Transverse colon (tissue), 4 donors: ENCODE data around the gene SPEN.

ENCODE experiments used
- POLR2A ChIP-seq: fragments of 450-650 bp; IDR thresholded peaks from one replicate; pipeline ENCODE4 v1.6.1; 2016; ENCODE audit warnings: antibody characterized with exemption, mild to moderate bottlenecking, moderate library complexity
- POLR2AphosphoS5 ChIP-seq, 3 donors: sonication (generic); formaldehyde crosslinking; IDR thresholded peaks; one replicate each; pipeline ENCODE4 v1.6.1; 2016; ENCODE audit warnings: antibody characterized with exemption in 3 of 3
- TF ChIP-seq, protein P1 (sequence below), 5 experiments: fragments of 200-600 bp in 3 of 5; fragments of 450-650 bp in 2 of 5; sonication (generic) in 3 of 5; IDR thresholded peaks; 1 replicate in 2 of 5; 2 replicates in 3 of 5; pipeline ENCODE4 v1.5.1; 2016 to 2017; ENCODE audit warnings: antibody characterized with exemption in 5 of 5, inconsistent platforms in 3 of 5, mild to moderate bottlenecking in 2 of 5, moderate library complexity in 1 of 5

DNA sequence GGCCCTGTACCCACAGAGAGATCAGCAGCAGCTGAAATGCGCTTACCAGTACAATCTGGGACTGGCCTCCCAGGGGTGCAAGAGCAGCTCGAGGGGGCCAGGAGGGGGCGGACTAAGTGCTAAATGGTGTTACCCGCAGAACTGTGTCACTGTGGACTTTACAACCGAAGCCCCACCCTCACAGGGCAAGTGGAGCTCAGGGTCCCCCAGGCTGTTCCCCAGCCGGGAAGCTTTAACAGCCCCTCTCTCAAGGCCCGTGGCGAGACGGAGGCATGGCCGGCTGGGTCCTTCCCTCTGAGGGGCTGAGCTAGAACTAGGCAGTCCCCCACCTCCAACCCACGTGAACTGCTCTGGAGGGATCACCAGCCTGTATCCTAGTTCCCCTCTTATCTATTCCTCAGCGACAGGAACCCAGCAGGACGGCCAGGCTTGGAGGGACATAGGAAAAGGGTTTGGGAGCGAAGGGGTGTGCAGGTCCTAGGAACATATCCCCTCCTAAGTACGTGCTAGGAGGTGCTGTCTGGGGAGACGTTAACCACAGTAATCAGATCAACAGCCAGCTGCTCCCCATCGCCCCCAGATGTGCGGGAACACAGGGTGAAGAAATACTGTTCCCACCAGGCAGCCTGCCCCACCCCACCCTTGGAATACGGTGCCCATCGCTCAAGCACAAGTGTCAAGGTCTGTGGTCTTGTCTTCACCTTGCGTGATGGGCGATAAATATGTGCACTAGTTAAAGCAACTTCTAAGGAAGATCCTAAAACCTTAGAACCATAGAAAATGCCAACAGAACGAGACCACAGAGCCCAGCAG is 104.0 kb downstream of the SPEN start:
- TF ChIP-seq, protein P1, sequence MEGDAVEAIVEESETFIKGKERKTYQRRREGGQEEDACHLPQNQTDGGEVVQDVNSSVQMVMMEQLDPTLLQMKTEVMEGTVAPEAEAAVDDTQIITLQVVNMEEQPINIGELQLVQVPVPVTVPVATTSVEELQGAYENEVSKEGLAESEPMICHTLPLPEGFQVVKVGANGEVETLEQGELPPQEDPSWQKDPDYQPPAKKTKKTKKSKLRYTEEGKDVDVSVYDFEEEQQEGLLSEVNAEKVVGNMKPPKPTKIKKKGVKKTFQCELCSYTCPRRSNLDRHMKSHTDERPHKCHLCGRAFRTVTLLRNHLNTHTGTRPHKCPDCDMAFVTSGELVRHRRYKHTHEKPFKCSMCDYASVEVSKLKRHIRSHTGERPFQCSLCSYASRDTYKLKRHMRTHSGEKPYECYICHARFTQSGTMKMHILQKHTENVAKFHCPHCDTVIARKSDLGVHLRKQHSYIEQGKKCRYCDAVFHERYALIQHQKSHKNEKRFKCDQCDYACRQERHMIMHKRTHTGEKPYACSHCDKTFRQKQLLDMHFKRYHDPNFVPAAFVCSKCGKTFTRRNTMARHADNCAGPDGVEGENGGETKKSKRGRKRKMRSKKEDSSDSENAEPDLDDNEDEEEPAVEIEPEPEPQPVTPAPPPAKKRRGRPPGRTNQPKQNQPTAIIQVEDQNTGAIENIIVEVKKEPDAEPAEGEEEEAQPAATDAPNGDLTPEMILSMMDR (IDR thresholded peaks at IDR 0.05) = no peak
- TF ChIP-seq POLR2AphosphoS5 (IDR thresholded peaks at IDR 0.05) = no peak
- no peak for TF ChIP-seq POLR2A
